HepG2 (cell line): ENCODE data around the gene RPRD1A. TPM values are rescaled to one million over a fixed set of nuclear protein-coding genes. Genes with fewer than 3 reads are reported as not detected.

ENCODE experiments used
- ATAC-seq: fragments of 200-7000 bp; cut with Tn5 transposase; 3 replicates; pipeline ENCODE4 v1.9.1; 2020; ENCODE audit warnings: mild to moderate bottlenecking, moderate library complexity
- BruUV-seq: library from RNA; stranded (reverse); fragments of 400-500 nt; replicated peaks from 2 replicates; lab custom pipeline; 2021; lab: Mats Ljungman, UMichigan
- CTCF ChIA-PET: fragments of 300-600 bp; formaldehyde crosslinking; extraction: SDS; loops from one replicate; lab custom pipeline; 2021; ENCODE audit warnings: low total read pairs, inconsistent platforms, low intra/inter-chr PET ratio; lab: Yijun Ruan, JAX
- POLR2A ChIA-PET: fragments of 350-600 bp; sonication (Branson Sonifier 250); formaldehyde crosslinking; loops from one replicate; lab custom pipeline; 2020; ENCODE audit warnings: antibody characterized with exemption, inconsistent platforms; lab: Yijun Ruan, JAX
- DNase-seq: peaks from one replicate; pipeline ENCODE4 v3.0.0-alpha.2; 2015; ENCODE audit warnings: low spot score
- FAIRE-seq: peaks from 3 replicates; lab custom pipeline; 2011; peaks lifted over from hg19 to GRCh38; lab: Jason Lieb, UNC
- H2AFZ ChIP-seq: one replicate; pipeline ENCODE4 v1.6.1; 2011; ENCODE audit warnings: low read length, inconsistent platforms
- H3K27ac ChIP-seq: fragments of 300-600 bp; 3 replicates; pipeline ENCODE4 v1.8.0; 2011; ENCODE audit warnings: mixed run types, mild to moderate bottlenecking, mixed read lengths, low read length, inconsistent platforms; ENCODE audit not compliant: insufficient read depth; ENCODE audit errors: extremely low read length
- H3K27me3 ChIP-seq, 2 experiments: fragments of 200-600 bp in 1 of 2; 2 replicates in 1 of 2; 3 replicates in 1 of 2; pipeline versions ENCODE4 v1.6.0 to v1.8.0; 2011; ENCODE audit warnings: low read length in 2 of 2, mild to moderate bottlenecking in 2 of 2, moderate library complexity in 2 of 2, inconsistent platforms in 1 of 2; ENCODE audit not compliant: insufficient read depth in 2 of 2, control insufficient read depth in 1 of 2
- H3K36me3 ChIP-seq, 2 experiments: fragments of 200-600 bp in 1 of 2; replicated peaks in 1 of 2; 2 replicates in 1 of 2; 3 replicates in 1 of 2; pipeline versions ENCODE4 v1.5.1 to v1.8.0; 2011; ENCODE audit warnings: low read length in 2 of 2, inconsistent platforms in 1 of 2; ENCODE audit not compliant: insufficient read depth in 2 of 2, control insufficient read depth in 1 of 2
- H3K4me1 ChIP-seq: 2 replicates; pipeline ENCODE4 v1.5.1; 2012; ENCODE audit warnings: low read length, inconsistent platforms; ENCODE audit not compliant: insufficient read depth
- H3K4me2 ChIP-seq: 2 replicates; pipeline ENCODE4 v1.6.0; 2011; ENCODE audit warnings: low read depth, low read length, inconsistent platforms
- H3K4me3 ChIP-seq, 3 experiments: fragments of 200-600 bp in 1 of 3; sonication (generic), shearing (Covaris generic) in 1 of 3; replicated peaks in 1 of 3; 2 replicates each; pipeline ENCODE4 v1.5.1; 2011 to 2016; ENCODE audit warnings: low read length in 3 of 3, inconsistent platforms in 2 of 3, low read depth in 2 of 3, mild to moderate bottlenecking in 2 of 3, control low read depth in 1 of 3, mixed read lengths in 1 of 3; ENCODE audit not compliant: insufficient read depth in 1 of 3
- H3K79me2 ChIP-seq: one replicate; pipeline ENCODE4 v1.6.1; 2011; ENCODE audit warnings: low read length, inconsistent platforms; ENCODE audit not compliant: insufficient read depth
- H3K9ac ChIP-seq: 2 replicates; pipeline ENCODE4 v1.6.0; 2011; ENCODE audit warnings: mild to moderate bottlenecking, low read depth, low read length, inconsistent platforms; ENCODE audit not compliant: insufficient read depth
- H3K9me3 ChIP-seq: 2 replicates; pipeline ENCODE4 v1.5.1; 2012; ENCODE audit warnings: mild to moderate bottlenecking, low read length
- H4K20me1 ChIP-seq: 2 replicates; pipeline ENCODE4 v1.6.0; 2011; ENCODE audit warnings: inconsistent platforms, mild to moderate bottlenecking, low read length, moderate library complexity; ENCODE audit not compliant: insufficient read depth
- DNMT1 ChIP-seq: sonication (generic); formaldehyde crosslinking; IDR thresholded peaks from 2 replicates; pipeline ENCODE4 v1.5.1; 2020; ENCODE audit warnings: mild to moderate bottlenecking, missing genetic modification reagents
- FOXJ3 ChIP-seq: sonication (generic); formaldehyde crosslinking; IDR thresholded peaks from 2 replicates; pipeline ENCODE4 v1.4.0; 2020; ENCODE audit warnings: missing genetic modification reagents, mild to moderate bottlenecking, borderline replicate concordance
- HES4 ChIP-seq: sonication (generic); formaldehyde crosslinking; IDR thresholded peaks from 2 replicates; pipeline ENCODE4 v1.9.0; 2021; ENCODE audit warnings: mild to moderate bottlenecking, missing genetic modification reagents, borderline replicate concordance
- KAT8 ChIP-seq: IDR thresholded peaks from 2 replicates; pipeline ENCODE4 v1.6.1; 2016; ENCODE audit warnings: missing genetic modification reagents, missing compliant biosample characterization
- KIAA2018 ChIP-seq: sonication (generic); formaldehyde crosslinking; IDR thresholded peaks from 2 replicates; pipeline ENCODE4 v1.5.0; 2020; ENCODE audit warnings: mild to moderate bottlenecking, missing genetic modification reagents, borderline replicate concordance
- KLF15 ChIP-seq: sonication (generic); formaldehyde crosslinking; IDR thresholded peaks from 2 replicates; pipeline ENCODE4 v1.8.1; 2023; ENCODE audit warnings: borderline replicate concordance, mild to moderate bottlenecking, inconsistent platforms, missing genetic modification reagents, mixed read lengths
- MEIS1 ChIP-seq: sonication (generic); formaldehyde crosslinking; IDR thresholded peaks from 2 replicates; pipeline ENCODE4 v1.9.0; 2021; ENCODE audit warnings: mild to moderate bottlenecking, missing genetic modification reagents, moderate library complexity, borderline replicate concordance
- MTF1 ChIP-seq: sonication (generic); formaldehyde crosslinking; IDR thresholded peaks from 2 replicates; pipeline ENCODE4 v1.5.0; 2020; ENCODE audit warnings: missing genetic modification reagents
- MYC ChIP-seq: sonication (generic); formaldehyde crosslinking; IDR thresholded peaks from 2 replicates; pipeline ENCODE4 v1.9.0; 2021; ENCODE audit warnings: missing genetic modification reagents, borderline replicate concordance
- THAP11 ChIP-seq: IDR thresholded peaks from 2 replicates; pipeline ENCODE4 v1.6.1; 2016; ENCODE audit warnings: missing biosample characterization, missing genetic modification reagents
- ZFP36 ChIP-seq: fragments of 150-350 bp; IDR thresholded peaks from 2 replicates; pipeline ENCODE4 v1.6.1; 2018; ENCODE audit warnings: borderline replicate concordance, low read length, low read depth; ENCODE audit not compliant: partially characterized antibody
- ZMYM3 ChIP-seq: sonication (generic); formaldehyde crosslinking; IDR thresholded peaks from 2 replicates; pipeline ENCODE4 v1.5.1; 2020; ENCODE audit warnings: mild to moderate bottlenecking, missing genetic modification reagents
- ZMYM4 ChIP-seq: sonication (generic); formaldehyde crosslinking; IDR thresholded peaks from 2 replicates; pipeline ENCODE4 v1.8.1; 2023; ENCODE audit warnings: mild to moderate bottlenecking, missing genetic modification reagents
- ZNF503 ChIP-seq: sonication (generic); formaldehyde crosslinking; IDR thresholded peaks from 2 replicates; pipeline ENCODE4 v1.4.0; 2020; ENCODE audit warnings: missing genetic modification reagents
- ZNF713 ChIP-seq: sonication (generic); formaldehyde crosslinking; IDR thresholded peaks from 2 replicates; pipeline ENCODE4 v1.4.0; 2020; ENCODE audit warnings: mild to moderate bottlenecking, missing genetic modification reagents
- ZSCAN25 ChIP-seq: sonication (generic); formaldehyde crosslinking; IDR thresholded peaks from 2 replicates; pipeline ENCODE4 v1.8.0; 2022; ENCODE audit warnings: mild to moderate bottlenecking, missing genetic modification reagents
- WGBS: methylation state at CpG from one replicate; pipeline ENCODE4 v1.1.6; 2017; ENCODE audit warnings: low lambda C conversion rate; 5-methylcytosine and 5-hydroxymethylcytosine counted together
- in situ Hi-C: cut with HindIII; loops from 2 replicates; pipeline ENCODE4 v1.10.0; 2017; ENCODE audit warnings: low pct_unique_long_range_greater_than_20kb; ENCODE audit not compliant: extremely low pct_ligation_motif_present
- intact Hi-C: fragments of 100-400 bp; cut with micrococcal nuclease; formaldehyde crosslinking; loops from one replicate; pipeline ENCODE4 v1.10.0; 2022; ENCODE audit not compliant: unreplicated experiment
- polyA plus RNA-seq, 8 experiments: library from polyadenylated mRNA; depleted of rRNA in 3 of 8; stranded (reverse) in 7 of 8; unstranded in 1 of 8; fragments of >200 nt; fragmentation: Illumina TruSeq in 4 of 8; extraction: Trizol in 4 of 8; gene quantifications; 2 replicates each; pipeline versions ENCODE4 v1.2.1 to v1.2.3, GENCODE V29; 2011 to 2016; ENCODE audit warnings: low read depth in 4 of 8, missing spikeins in 1 of 8, mixed read lengths in 1 of 8; ENCODE audit not compliant: insufficient read depth in 1 of 8
- total RNA-seq, 5 experiments: library from RNA; depleted of rRNA; stranded (reverse); fragments of >200 nt; fragmentation: Illumina TruSeq; extraction: Trizol; gene quantifications; 2 replicates each; pipeline ENCODE4 v1.2.3, GENCODE V29; 2016; ENCODE audit warnings: low read depth in 1 of 5

Gene RPRD1A
- total and polyA plus RNA-seq, 2 of the 13 experiments (the other 11 are each of a cell fraction or from before 2014, with no cell fraction given), result 42.5 to 78.2 TPM

GRCh38 chr18:36066686-36067054 lies 689 bp downstream of the RPRD1A start:
- ChIA-PET POLR2A (interaction anchor here (0.9 to 1.4 kb wide), 5 partner anchors 13 to 95 kb away, joined by 3 to 6 read pairs (median 3); partner anchors contain the start of gene RMP24), CTCF (no interaction called here)
- Histone ChIP-seq H3K4me2 (peak overlapping the region; percentile 91), H4K20me1 (peaks cover 17% of the 10 kb centered on the region; the same call in 1 of the 2 replicates), H3K4me1 (peaks cover 40% of the 10 kb centered on the region), H3K9me3 (no peaks in the 10 kb centered on the region), H3K27me3 (no peaks in the 10 kb centered on the region; a peak in 1 of 5 replicates), H2AFZ (no peak overlapping the region), H3K27ac (peak overlapping the region; percentile 89), H3K79me2 (peaks cover 56% of the 10 kb centered on the region), H3K36me3 (no peaks in the 10 kb centered on the region), H3K9ac (peak overlapping the region; percentile 91), H3K4me3 (peak overlapping the region; percentile 84 to 94 (median 87))
- ATAC-seq (peak; percentile 9; the same call in 2 of the 3 replicates), DNase-seq (no peak), FAIRE-seq (no peak)
- no TSS peak for BruUV-seq
- WGBS, result 1% methylated on average over 5 of the region's 5 CpGs
- intact Hi-C loops (no loop called here), in situ Hi-C loops (no loop called here)
- TF ChIP-seq ZSCAN25 (CRISPR knock-in tag) (no peak), FOXJ3 (CRISPR knock-in tag) (no peak), HES4 (CRISPR knock-in tag) (no peak), ZNF713 (CRISPR knock-in tag) (no peak), ZFP36 (no peak), DNMT1 (CRISPR knock-in tag) (no peak), KAT8 (CRISPR knock-in tag) (no peak), ZNF503 (CRISPR knock-in tag) (no peak), ZMYM4 (CRISPR knock-in tag) (no peak), KLF15 (CRISPR knock-in tag) (no peak), ZMYM3 (CRISPR knock-in tag) (no peak), THAP11 (CRISPR knock-in tag) (no peak), MTF1 (CRISPR knock-in tag) (no peak), MYC (CRISPR knock-in tag) (no peak), KIAA2018 (no peak), MEIS1 (no peak)
